Frontal cortex (tissue), 4 donors: Measurements from ENCODE around the gene PLCL2. TPM values are rescaled to one million over a fixed set of nuclear protein-coding genes. Genes with fewer than 3 reads are reported as not detected.

Experiments used
- DNase-seq, 2 donors: peaks; one replicate each; pipeline ENCODE4 v3.0.0; 2012; ENCODE audit warnings: low spot score in 2 of 2
- FAIRE-seq: peaks from 2 replicates; lab custom pipeline; 2012; peaks lifted over from hg19 to GRCh38; lab: Jason Lieb, UNC
- total RNA-seq: library from RNA; depleted of rRNA; stranded (reverse); fragments of >200 nt; gene quantifications from one replicate; pipeline ENCODE4 v1.2.3, GENCODE V29; 2014
- donor health status: control.
- donor health status: control.
- donor health status: control.

The PLCL2 gene
- total RNA-seq, 1 donor from 2014 or later = 122 TPM

DNA sequence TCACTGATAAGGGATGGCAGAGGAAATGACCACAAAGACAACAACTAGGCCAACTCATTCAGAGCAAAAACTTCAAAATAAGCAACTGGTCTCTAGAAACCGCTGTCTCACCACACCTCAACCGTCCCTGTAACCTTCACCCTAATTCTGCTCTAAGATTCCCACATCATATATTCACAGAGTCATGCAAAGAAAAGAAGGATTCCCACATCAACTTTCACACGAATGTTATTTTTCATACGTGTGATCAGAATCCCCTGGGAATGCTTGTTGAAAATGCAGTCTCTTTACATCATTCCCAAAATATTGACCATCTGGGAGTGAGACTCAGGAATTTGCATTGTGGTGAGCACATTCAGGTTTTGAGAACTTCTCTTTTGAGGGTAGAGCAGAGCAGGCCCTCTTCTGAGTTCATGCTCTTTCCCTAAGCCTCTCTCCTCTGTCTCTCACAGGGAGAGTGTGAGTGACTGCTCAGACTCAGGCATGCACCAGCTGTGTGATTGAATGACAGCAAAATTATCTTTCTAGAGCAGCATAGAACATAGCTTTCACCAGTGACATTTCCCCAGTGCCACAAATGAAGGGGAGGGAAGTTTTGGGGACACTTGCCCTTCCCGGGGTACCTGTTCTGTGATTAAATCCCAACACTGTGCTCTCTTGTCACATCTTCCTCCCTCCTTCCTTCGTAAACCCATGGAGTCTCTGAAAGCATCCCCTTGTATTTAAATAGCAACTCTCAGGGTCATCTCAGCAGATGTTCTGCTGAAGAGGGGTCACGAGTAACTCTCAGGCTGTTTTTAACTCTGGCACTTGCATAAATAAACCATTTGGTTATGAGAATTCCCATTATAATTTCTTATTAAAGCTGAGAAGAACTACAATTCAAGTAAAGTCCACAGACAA, 170.9 kb downstream of the PLCL2 start:
- no peak for FAIRE-seq
- DNase-seq = no peak

DNA sequence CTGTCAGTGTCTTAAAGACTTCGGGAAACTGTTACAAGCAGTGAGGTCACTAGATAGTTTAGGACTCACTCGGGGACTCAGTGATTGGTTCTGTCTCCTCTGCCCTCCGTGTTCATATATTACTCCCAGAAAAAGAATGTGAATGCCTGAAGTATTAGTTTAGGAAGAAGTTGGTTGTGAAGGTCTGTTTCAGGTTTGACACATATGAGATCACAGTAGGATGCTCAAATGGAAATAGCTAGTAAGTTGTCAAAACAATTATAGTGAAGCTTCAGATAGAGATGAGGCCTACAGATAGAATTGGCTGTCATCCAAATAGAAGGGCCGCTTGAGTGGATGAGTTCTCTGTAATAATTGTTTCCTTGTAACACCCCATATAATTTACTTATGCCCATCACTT, 172.6 kb downstream of the PLCL2 start:
- FAIRE-seq = no peak
- DNase-seq = no peak

DNA sequence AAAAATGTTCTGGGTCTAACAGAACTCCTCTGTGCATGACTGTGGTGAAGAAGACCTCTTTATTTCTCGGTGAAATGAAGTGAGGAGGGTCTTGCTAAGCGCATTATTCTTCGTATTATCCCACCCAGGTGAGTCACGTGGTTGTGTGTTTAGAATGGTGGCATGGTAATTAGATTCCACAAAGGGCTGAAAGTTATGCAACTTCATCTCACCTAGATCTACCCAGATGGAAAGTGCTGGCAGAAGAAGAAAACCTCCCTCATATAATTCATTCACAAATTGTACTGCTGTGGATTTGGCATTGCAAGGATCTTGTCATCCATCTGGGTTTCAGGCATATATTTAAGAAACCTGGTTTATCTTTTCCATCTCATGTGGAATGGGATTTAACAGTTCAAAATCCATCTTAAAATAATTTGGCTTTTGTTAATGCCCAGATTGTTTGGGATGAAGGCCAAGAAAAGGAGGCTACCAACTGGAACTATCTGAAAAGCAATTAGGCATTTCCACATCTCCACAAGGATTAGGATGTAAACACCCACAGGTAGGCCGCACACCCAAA, 175.3 kb downstream of the PLCL2 start:
- no peak for DNase-seq
- no peak for FAIRE-seq

DNA sequence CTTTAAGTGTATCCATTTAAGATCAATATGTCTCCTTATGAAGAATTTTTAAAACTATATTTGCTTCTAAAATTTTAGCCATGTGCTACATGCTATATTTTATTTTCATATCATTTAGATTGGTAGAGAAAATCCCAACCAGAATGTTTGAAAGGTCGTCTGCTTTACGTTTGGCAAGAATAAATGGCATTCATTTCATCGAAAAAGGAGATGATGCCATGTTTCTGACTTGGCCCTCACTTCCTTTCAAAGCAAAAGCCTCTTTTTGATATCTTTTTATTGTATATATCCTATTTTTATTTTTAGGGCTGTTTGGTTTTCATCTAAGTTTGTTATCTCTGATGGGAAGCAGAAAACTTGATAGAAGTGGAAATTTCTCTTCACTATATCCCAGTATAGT, 176.2 kb downstream of the PLCL2 start:
- no peak for DNase-seq

DNA sequence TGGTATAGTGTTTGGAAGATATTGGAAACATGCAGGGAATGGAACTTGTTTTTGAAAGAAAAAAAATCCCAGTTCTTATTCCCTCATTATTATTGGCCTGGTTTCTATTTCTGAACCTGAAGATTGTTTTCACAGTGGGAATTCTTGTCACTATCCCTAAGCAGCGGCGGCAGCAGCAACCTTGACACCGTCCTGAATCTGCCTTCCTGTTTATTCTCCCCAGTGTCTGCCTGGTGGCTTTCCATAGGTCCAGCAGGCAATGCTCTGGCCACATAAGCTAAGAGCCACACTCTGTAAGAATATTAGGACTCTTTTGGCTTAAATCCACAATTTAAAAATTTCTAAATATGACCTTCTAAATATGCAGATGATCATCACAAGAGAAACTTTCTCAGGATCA, 178.0 kb downstream of the PLCL2 start:
- no peak for DNase-seq
- FAIRE-seq = no peak

More for the DNA sequence above, 176.2 kb downstream of the PLCL2 start:
- no peak for FAIRE-seq

DNA sequence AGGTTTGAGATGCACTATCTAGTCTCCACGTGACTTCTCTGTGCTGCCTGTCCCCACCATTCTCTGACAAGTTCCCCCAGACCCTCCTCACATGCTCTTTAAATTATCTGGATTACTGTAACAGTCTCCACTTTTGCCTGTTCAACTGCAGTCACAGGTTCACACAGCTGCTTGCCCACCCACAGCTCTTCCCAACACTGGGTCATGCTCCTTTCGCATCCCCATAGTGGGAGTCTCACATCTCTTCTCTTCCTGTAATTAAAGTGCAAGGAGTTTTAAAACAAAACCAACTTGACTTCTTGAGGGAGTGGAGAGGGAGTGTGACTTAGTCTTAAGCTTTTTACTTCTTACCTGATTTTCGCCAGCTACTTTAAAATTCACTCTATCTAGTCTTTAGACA, 178.8 kb downstream of the PLCL2 start:
- FAIRE-seq (no peak), DNase-seq (no peak)

DNA sequence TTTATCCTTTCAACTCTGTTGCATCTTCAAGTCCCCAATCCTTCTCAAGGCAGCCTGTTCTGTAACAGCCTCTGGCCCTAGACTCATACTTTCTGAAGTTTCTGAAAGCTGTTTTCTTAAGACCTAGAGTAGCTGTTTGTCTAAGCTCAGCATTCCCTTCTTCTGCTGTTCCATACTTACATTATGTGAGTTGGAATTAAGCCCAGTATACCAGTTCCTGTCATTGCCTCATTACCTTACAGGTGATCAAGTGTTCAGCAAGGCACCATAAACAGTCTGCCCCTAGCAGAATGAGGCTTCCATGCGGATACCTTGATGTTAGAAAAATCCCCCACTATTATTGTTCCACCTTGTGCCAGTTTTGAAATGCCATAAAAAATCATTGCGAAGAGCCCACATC, 180.6 kb downstream of the PLCL2 start:
- no peak for FAIRE-seq
- no peak for DNase-seq

DNA sequence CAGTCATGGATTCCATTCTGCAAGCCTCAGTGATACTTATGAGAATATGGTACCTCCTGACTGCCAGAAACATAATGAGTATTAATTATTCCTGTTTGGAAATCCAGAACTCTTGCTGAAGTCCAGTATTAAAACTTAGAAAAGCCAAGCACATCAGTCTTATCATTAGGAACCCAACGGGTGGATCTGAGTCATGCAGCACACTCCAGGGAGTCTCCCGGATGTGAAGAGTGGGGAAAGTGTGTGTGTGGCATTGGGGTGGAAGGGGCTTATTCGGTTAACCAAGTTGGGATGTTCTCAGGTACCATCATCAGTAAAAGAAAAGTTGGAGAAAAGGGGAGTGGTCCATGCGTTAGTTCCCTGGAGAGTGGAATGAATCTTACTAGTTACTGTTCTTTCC, 181.1 kb downstream of the PLCL2 start:
- DNase-seq (no peak), FAIRE-seq (no peak)

DNA sequence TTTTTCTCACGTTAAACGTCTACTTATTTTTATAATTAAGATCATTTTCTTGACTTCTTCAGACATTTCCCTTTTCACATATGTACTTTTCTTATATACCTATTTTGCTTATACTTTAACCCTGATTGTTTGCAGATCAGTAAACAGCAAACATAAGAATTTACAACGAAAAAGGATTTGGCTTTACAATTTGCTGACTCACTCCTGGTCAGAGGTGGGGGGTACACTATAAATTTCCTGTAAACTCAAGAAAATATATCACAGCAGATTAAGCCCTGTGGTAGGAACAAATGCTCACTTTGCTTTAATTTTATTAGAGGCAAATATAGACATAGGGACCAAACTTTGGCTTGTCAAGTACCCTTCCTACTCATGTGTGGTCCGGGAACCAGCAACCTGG, 185.0 kb downstream of the PLCL2 start:
- FAIRE-seq (no peak), DNase-seq (no peak)

DNA sequence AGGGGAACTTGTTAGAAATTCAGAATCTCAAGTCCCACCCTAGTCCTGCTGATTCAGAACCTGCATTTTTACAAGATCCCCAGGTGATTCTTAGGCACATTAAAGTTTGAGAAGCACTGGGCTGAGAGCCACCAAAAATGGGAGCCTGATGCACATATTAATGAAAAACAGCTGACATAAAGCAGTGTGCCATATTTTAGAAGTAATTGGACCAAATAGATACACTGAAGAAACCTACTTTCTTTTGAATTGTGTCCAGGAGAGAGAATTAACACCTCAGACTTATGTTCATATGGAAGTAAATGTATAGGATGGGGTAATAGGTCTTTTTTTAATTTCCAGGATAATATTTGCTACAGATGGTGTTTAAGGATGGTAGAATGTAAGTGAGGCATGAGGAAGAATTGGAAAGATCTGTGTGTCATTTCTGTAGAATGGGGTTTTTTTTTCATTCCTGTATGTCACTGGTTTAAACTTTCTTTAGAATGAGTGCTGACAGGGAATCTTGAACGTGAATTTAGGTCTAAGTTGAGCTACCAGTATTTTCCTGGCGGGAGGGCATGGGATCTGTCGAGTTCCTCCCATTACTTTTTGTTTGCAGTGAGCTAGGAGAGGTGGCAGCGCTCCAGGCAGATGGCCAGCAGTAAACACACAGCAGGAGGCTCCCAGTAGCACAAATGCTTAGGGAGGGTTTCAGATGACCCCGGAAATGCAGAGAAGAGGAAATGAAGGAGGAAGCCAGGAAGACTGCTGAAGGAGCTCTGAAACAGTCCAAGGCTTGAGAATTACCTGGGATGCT, 185.6 kb downstream of the PLCL2 start:
- DNase-seq = no peak
- no peak for FAIRE-seq

DNA sequence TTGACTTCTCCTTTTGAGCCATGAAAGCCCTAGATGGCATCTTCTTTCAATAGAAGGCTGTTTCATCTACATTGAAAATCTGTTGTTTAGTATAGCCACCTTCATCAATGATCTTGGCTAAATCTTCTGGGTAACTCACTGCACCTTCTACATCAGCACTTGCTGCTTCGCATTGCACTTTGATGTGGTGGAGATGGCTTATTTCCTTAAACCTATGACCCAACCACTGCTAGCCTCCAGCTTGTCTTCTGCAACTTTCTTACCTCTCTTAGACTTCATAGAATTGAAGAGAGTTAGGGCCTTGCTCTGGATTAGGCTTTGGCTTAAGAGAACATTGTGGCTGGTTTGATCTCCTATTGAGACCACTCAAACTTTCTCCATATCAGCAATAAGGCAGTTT, 189.8 kb downstream of the PLCL2 start:
- no peak for FAIRE-seq
- DNase-seq = no peak

DNA sequence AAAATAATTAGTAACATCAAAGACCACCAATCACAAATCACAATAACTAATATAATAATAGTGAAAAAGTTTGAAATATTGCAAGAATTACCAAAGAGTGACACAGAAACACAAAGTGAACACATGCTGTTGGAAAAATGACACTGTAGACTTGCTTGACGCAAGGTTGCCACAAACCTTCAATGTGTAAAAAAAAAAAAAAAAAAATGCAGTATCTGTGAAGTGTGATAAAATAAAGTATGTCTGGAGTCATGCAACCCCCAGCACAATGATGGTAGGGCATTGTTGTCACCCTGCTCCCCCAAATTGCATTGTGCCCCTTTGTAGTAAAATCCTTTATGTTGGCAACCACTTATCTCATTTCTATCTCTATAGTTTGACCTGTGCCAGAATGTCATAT, 190.6 kb downstream of the PLCL2 start:
- no peak for DNase-seq
- no peak for FAIRE-seq

DNA sequence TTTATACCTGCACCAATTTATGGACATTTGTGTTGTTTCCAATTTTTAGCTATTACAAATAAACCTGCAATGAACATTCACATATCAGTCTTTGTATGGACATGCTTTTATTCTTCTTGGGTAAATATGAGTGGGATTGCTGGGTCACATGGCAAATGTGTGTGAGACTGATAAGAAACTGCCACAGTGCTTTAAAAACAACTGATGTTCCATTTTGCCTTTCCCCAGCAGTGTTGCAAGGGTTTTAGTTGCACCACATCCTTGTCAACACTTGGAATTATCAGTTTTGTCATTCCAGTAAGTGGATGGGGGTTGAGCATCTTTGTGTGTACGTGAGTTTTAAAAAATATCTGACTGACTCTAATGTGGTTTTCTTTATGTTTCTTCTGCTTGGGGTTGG, 191.2 kb downstream of the PLCL2 start:
- no peak for FAIRE-seq
- no peak for DNase-seq

DNA sequence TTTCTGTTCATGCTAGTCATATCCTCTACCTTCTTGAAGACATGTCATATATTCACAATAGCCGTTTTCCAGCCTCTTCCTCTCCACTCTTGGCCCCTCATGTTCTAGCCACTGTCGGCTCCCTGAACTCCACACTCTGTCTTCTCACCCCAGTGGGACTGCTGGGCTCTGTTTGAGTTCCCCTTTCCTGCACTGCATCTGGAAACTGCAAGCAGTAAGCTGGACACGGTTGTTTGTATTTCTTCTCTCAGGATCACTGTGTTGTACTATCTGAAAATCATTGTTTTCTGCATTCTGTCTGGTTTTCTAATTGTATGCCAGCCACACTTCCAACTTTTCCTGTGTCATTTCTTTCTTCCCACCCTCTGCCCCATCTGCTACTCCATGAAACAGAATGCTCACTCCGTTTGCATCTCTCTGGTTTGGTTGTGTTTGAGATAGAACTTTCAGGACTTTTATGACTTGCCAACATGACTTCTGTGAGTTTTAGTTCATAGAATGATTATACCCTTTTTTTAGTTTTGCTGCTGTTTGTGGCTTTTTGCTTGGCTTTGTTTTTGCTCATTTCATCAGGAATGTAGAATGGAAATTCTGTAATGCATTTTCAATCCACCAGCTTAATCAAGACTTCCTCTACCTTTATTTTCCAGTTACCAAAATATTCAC, 192.3 kb downstream of the PLCL2 start:
- FAIRE-seq = no peak
- no peak for DNase-seq

DNA sequence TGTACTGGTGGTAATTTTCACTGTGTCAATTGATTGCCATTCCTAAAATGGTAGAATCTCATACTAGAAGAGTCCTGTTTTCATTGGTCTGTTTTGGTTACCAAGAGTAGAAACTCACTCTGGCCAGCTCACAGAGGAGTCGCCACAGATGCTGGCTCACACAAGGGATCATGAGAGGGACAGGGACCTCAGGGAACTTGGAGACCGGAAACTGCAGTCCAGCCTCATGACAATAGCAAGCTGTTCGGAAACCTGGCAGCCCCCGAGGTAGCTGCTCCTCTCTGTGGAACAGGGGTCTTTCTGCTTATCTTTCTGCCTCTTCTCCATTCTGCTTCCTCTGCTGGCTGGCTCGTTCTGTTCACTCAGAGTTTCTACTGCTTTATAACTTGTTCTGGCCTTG, 192.9 kb downstream of the PLCL2 start:
- DNase-seq = no peak
- no peak for FAIRE-seq

DNA sequence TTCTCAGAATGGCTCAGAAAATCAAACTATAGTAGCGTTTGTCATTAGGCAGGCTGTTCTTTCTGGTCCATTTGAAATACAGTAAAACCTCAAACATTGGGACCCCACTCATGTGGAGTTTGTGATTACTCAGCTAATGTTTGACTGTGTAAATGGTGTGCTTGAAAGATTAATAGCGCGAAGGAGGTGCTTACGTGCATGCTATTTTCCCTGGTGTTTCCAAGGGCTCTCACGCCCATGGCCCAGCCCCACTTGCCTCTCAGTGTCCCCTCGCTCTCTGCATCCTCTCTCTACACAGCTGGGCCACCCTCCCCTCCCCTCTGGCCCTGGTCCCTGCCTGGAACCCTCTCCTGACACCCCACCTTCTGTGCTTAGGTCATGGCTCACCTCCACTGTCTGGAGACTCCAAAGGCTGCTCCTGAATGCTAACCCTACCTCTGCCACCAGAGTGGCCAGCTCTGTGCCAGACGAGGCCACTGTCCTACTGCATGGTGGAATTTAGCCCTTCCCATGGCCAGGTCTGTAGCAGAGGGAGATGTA, 194.2 kb downstream of the PLCL2 start:
- FAIRE-seq (no peak), DNase-seq (no peak)

DNA sequence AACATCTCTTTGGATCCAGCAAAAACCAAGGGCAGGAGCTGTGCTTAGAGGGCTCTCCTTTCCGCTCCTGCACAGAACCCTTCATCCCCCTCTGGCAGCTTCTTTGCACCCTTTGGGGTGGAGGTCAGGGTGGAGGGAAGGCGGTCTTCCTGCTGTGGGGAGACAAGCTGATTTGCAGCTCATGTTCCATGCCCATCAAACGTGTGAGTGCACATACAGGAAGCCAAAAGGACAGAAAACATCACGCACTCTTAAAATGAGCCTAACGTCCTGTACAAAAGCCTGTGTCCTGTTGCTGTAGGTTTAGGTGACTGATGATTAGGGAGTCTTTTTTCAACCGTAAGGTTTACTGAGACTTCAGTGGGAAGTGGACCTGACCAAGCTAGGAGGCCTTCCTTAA, 195.2 kb downstream of the PLCL2 start:
- FAIRE-seq (no peak), DNase-seq (no peak)

DNA sequence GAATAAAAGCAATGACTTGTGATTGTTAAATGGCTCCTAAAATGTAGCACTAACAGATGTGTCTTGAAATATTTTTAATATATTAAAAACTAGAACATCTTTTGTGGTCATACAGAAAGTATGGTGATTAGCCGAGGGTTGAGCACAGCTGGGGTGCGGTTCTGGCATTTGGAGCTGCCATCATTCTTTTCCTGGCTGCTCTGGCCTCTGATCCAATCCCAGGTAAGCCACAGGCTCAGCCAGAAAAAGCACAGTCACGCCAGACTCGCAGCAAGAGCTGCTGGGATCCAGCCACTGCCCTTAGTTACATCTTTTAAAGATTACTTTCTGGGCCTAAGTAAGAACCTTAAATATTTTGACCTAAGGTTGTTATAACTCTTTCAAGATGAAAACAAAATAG, 196.8 kb downstream of the PLCL2 start:
- FAIRE-seq (no peak), DNase-seq (no peak)

DNA sequence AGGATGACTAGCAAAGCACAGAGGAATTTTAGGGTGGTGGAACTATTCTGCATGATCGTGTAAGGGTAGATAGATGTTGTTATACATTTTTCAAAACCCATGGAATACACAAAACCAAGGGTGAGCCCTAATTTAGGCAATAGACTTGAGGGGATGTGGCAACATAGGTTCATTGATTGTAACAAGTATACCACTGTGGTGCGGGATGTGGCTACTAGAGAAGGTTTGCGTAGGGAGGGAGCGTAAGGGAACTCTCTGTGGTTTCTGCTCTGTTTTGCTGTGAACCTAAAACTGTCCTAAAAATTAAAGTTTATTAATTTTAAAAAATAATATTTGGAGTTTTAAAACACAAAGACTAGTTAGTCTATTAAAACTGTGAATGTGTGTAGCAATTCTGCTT, 202.8 kb downstream of the PLCL2 start:
- FAIRE-seq (no peak), DNase-seq (no peak)

DNA sequence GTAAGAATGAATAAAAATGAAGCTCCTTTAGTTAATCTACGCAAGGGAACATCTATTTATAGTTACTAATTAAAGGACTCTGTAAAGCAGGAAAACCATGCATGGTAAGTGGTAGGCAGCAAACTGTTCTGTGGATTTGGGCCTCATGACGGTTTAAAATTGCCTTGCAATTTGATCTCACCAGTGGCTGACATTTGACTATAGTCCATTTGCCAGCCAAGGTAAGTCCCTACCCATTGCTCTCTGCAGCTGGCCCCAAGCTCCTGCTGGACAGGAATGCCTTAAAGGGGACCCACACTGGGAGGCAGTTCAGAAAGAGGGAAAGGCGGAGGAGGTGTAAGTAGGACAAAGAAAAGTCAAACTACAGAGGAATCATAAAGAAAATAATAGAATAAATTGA, 203.3 kb downstream of the PLCL2 start:
- DNase-seq (no peak), FAIRE-seq (no peak)
